ENCODE data around the gene KRT23. TPM values are rescaled to one million over a fixed set of nuclear protein-coding genes. Genes with fewer than 3 reads are reported as not detected.
A peak's percentile ranks its signal among the peaks of the same experiment; 100 is the strongest.

Gene KRT23
- total RNA-seq, 1 experiment from 2014 or later = not detected

GRCh38 chr17:40916366-40916765 is 21.1 kb downstream of the KRT23 start:
- no peak overlapping the region for H3K9ac ChIP-seq (ENCODE audit: extremely low read depth, insufficient read length, low read length)
- H3K36me3 Mint-ChIP-seq (ENCODE audit: insufficient read depth in 1 of 3, low read depth in 3 of 3) = no peaks in the 10 kb centered on the region
- no CpG with 5 or more reads among the region's 1 CpG for whole genome bisulfite sequencing (ENCODE audit: extremely low coverage, insufficient read length, low lambda C conversion rate)
- H3K27ac ChIP-seq (ENCODE audit: insufficient read length, low read depth, low read length) = no peak overlapping the region
- no peak overlapping the region for H2BK120ac ChIP-seq (ENCODE audit: low read depth, low read length, poor library complexity, severe bottlenecking)
- H3K4me1 ChIP-seq (ENCODE audit: insufficient read depth, low read length) = no peaks in the 10 kb centered on the region
- H3K4me3 Mint-ChIP-seq = no peak overlapping the region
- no peaks in the 10 kb centered on the region for H3K79me1 ChIP-seq (ENCODE audit: insufficient read depth, low read depth, low read length, poor library complexity, severe bottlenecking)
- no peaks in the 10 kb centered on the region for H3K79me2 ChIP-seq (ENCODE audit: insufficient read depth, low read length)
- H2AK5ac ChIP-seq (ENCODE audit: insufficient read length, low read length) = no peak overlapping the region
- H4K20me1 ChIP-seq (ENCODE audit: control insufficient read depth, insufficient read depth, insufficient read length) = no peaks in the 10 kb centered on the region
- no peak overlapping the region for H2BK5ac ChIP-seq (ENCODE audit: insufficient read length, low read length)
- no peak for TF ChIP-seq CTCF (conservative IDR thresholded peaks at IDR 0.05)
- no peak overlapping the region for H3K4me2 ChIP-seq (ENCODE audit: insufficient read depth, insufficient read length, low read length)
- no peak overlapping the region for H4K8ac ChIP-seq (replicated peaks; ENCODE audit: insufficient read length, low read depth, low read length)
- H3K27ac Mint-ChIP-seq = no peak overlapping the region
- H4K91ac ChIP-seq (ENCODE audit: insufficient read length, low read depth, low read length) = no peak overlapping the region
- H3K27me3 ChIP-seq (ENCODE audit: insufficient read depth, low read length) = no peaks in the 10 kb centered on the region
- H2AFZ ChIP-seq (ENCODE audit: low read length) = no peak overlapping the region
- H2BK12ac ChIP-seq (ENCODE audit: insufficient read length, low read depth, low read length) = no peak overlapping the region
- no peak overlapping the region for H2BK15ac ChIP-seq (ENCODE audit: low read depth, low read length)
- no peak overlapping the region for H3T11ph ChIP-seq (ENCODE audit: low read length)
- H2BK20ac ChIP-seq (ENCODE audit: low read depth, low read length, poor library complexity, severe bottlenecking) = no peak overlapping the region
- H3K14ac ChIP-seq (ENCODE audit: insufficient read depth, low read length) = no peak overlapping the region
- H3K23me2 ChIP-seq (ENCODE audit: insufficient read length, low read depth, low read length, poor library complexity, severe bottlenecking) = no peaks in the 10 kb centered on the region
- H3K27me3 Mint-ChIP-seq (ENCODE audit: low read depth) = no peaks in the 10 kb centered on the region
- H3K4me1 Mint-ChIP-seq = no peaks in the 10 kb centered on the region
- no peak overlapping the region for H3K56ac ChIP-seq (ENCODE audit: insufficient read length, low read depth, low read length)
- no peak overlapping the region for H3K18ac ChIP-seq (ENCODE audit: insufficient read length, low read depth, low read length)
- H3K4ac ChIP-seq (ENCODE audit: low read depth, low read length) = no peak overlapping the region
- no peak for DNase-seq
- no peak overlapping the region for H4K5ac ChIP-seq (ENCODE audit: insufficient read length, low read depth, low read length)
- no peaks in the 10 kb centered on the region for H3K9me3 ChIP-seq (ENCODE audit: control insufficient read depth, low read depth, low read length)
- no peaks in the 10 kb centered on the region for H3K9me3 Mint-ChIP-seq
- H3K23ac ChIP-seq (ENCODE audit: insufficient read length, low read depth, low read length) = peak overlapping the region; percentile 31

Measured in H9 (cell line).